ENCODE results near the gene PTPRR. TPM values are rescaled to one million over a fixed set of nuclear protein-coding genes. Genes with fewer than 3 reads are reported as not detected.

Gene PTPRR
- total RNA-seq, 4 donors from 2014 or later, result 1.3 to 1.5 TPM; not detected in 2

GRCh38 chr12:70784042-70784668 is 136.4 kb downstream of the PTPRR start:
- no peak for TF ChIP-seq CTCF (IDR thresholded peaks at IDR 0.05; ENCODE audit: low read depth)

GRCh38 chr12:70783455-70783854 is 137.1 kb downstream of the PTPRR start:
- TF ChIP-seq CTCF (IDR thresholded peaks at IDR 0.05; ENCODE audit: low read depth), result no peak

GRCh38 chr12:70779250-70779649 is 141.3 kb downstream of the PTPRR start:
- no peak for TF ChIP-seq CTCF (IDR thresholded peaks at IDR 0.05; ENCODE audit: low read depth)

GRCh38 chr12:70774055-70774454 is 146.5 kb downstream of the PTPRR start:
- no peak for TF ChIP-seq CTCF (IDR thresholded peaks at IDR 0.05; ENCODE audit: low read depth)

GRCh38 chr12:70772836-70773235 is 147.7 kb downstream of the PTPRR start:
- no peak for TF ChIP-seq CTCF (IDR thresholded peaks at IDR 0.05; ENCODE audit: low read depth)

GRCh38 chr12:70771581-70771980 is 149.0 kb downstream of the PTPRR start:
- TF ChIP-seq CTCF (IDR thresholded peaks at IDR 0.05; ENCODE audit: low read depth), result no peak

- TF ChIP-seq CTCF (IDR thresholded peaks at IDR 0.05; ENCODE audit: low read depth), result no peak
These were observed 156.9 kb downstream of the PTPRR start for GRCh38 chr12:70763666-70764065.
